Measurements from ENCODE around the gene TUBGCP2. TPM values are rescaled to one million over a fixed set of nuclear protein-coding genes. Genes with fewer than 3 reads are reported as not detected.

Gene TUBGCP2
- total and polyA plus RNA-seq, 2 of the 13 experiments (the other 11 are each of a cell fraction or from before 2014, with no cell fraction given), result 21.3 to 34.5 TPM

DNA sequence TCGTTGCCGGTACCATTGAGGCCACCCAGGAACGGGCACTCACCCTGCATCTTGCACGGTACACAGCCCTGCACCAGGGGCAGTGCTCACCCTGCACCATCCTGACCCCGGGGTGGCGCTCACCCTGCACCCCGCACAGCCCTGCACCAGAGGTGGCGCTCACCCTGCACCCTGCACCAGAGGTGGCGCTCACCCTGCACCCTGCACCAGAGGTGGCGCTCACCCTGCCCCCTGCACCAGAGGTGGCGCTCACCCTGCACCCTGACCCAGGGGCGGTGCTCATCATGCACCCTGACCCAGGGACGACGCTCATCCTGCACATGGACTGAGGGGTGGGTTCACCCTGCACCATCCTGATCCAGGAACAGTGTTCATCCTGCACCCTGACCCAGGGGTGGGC lies 6.4 kb downstream of the TUBGCP2 start:
- peak; percentile 33; the same call in 2 of the 3 replicates for ATAC-seq
- H3K79me2 ChIP-seq (ENCODE audit: insufficient read depth, low read length), result peaks cover 21% of the 10 kb centered on the region
- no peak overlapping the region for H3K9ac ChIP-seq (ENCODE audit: insufficient read depth, low read depth, low read length)
- POLR2A ChIA-PET, result no interaction called here
- no peak for TF ChIP-seq CHD2 (IDR thresholded peaks at IDR 0.05; ENCODE audit: low read depth, low read length)
- TF ChIP-seq ATF1 (CRISPR knock-in tag; IDR thresholded peaks at IDR 0.05), result no peak
- no peak for TF ChIP-seq THAP9 (CRISPR knock-in tag; IDR thresholded peaks at IDR 0.05; ENCODE audit: borderline replicate concordance)
- TF ChIP-seq ZGPAT (CRISPR knock-in tag; IDR thresholded peaks at IDR 0.05), result no peak
- TF ChIP-seq, protein P1, sequence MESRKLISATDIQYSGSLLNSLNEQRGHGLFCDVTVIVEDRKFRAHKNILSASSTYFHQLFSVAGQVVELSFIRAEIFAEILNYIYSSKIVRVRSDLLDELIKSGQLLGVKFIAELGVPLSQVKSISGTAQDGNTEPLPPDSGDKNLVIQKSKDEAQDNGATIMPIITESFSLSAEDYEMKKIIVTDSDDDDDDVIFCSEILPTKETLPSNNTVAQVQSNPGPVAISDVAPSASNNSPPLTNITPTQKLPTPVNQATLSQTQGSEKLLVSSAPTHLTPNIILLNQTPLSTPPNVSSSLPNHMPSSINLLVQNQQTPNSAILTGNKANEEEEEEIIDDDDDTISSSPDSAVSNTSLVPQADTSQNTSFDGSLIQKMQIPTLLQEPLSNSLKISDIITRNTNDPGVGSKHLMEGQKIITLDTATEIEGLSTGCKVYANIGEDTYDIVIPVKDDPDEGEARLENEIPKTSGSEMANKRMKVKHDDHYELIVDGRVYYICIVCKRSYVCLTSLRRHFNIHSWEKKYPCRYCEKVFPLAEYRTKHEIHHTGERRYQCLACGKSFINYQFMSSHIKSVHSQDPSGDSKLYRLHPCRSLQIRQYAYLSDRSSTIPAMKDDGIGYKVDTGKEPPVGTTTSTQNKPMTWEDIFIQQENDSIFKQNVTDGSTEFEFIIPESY (CRISPR knock-in tag; IDR thresholded peaks at IDR 0.05), result peak; percentile 94
- H3K4me1 ChIP-seq (ENCODE audit: insufficient read depth, low read length), result peaks cover 6% of the 10 kb centered on the region
- no peak overlapping the region for H3K4me3 ChIP-seq (replicated peaks in 1 of 3; ENCODE audit: insufficient read depth in 1 of 3, low read depth in 2 of 3, low read length in 3 of 3)
- H3K9me3 ChIP-seq (ENCODE audit: low read length), result no peaks in the 10 kb centered on the region
- no peak overlapping the region for H3K4me2 ChIP-seq (ENCODE audit: low read depth, low read length)
- H2AFZ ChIP-seq (ENCODE audit: low read length), result no peak overlapping the region
- 98% methylated on average over 7 of the region's 14 CpGs for WGBS (ENCODE audit: low lambda C conversion rate)
- H4K20me1 ChIP-seq (ENCODE audit: insufficient read depth, low read length), result peaks cover 5% of the 10 kb centered on the region
- CTCF ChIA-PET (ENCODE audit: low intra/inter-chr PET ratio, low total read pairs), result no interaction called here
- BruUV-seq (replicated peaks), result no TSS peak
- DNase-seq (ENCODE audit: low spot score), result no peak
- in situ Hi-C loops (cut with HindIII; ENCODE audit: extremely low pct_ligation_motif_present, low pct_unique_long_range_greater_than_20kb), result no loop called here
- no peak overlapping the region for H3K27ac ChIP-seq (ENCODE audit: extremely low read length, insufficient read depth, low read length)
- intact Hi-C loops (cut with micrococcal nuclease; ENCODE audit: unreplicated experiment), result no loop called here
- no peak for FAIRE-seq
- H3K36me3 ChIP-seq (replicated peaks in 1 of 2; ENCODE audit: control insufficient read depth in 1 of 2, insufficient read depth in 2 of 2, low read length in 2 of 2), result peaks cover 24 to 53% of the 10 kb centered on the region in 2 experiments
- H3K27me3 ChIP-seq (ENCODE audit: control insufficient read depth in 1 of 2, insufficient read depth in 2 of 2, low read length in 2 of 2), result no peaks in the 10 kb centered on the region
